Amniotic epithelial cell (primary cell): ENCODE measurements around the gene SEC16A.

Experiments used
- DNase-seq: peaks from one replicate; pipeline ENCODE4 v3.0.0-alpha.2; 2010; ENCODE audit warnings: low read depth

The SEC16A gene

GRCh38 chr9:136399176-136400037, 83.4 kb downstream of the SEC16A start:
- no peak for DNase-seq

GRCh38 chr9:136398286-136398685, 84.6 kb downstream of the SEC16A start:
- DNase-seq: no peak

- no peak for DNase-seq
Measured at GRCh38 chr9:136397643-136398042, 85.2 kb downstream of the SEC16A start.

- no peak for DNase-seq
Measured at GRCh38 chr9:136396219-136396515, 86.7 kb downstream of the SEC16A start.

- DNase-seq: no peak
Measured at GRCh38 chr9:136395345-136396218, 87.3 kb downstream of the SEC16A start.

- no peak for DNase-seq
Measured at GRCh38 chr9:136395020-136395340, 87.9 kb downstream of the SEC16A start.

GRCh38 chr9:136394312-136395019, 88.4 kb downstream of the SEC16A start:
- no peak for DNase-seq

GRCh38 chr9:136393531-136393930, 89.3 kb downstream of the SEC16A start:
- DNase-seq: no peak

- no peak for DNase-seq
Measured at GRCh38 chr9:136392538-136393449, 90.0 kb downstream of the SEC16A start.

GRCh38 chr9:136391737-136392537, 90.9 kb downstream of the SEC16A start:
- no peak for DNase-seq
